GM12873 (cell line): ENCODE data around the gene OR13J1.

ENCODE experiments used
- TF ChIP-seq, protein P1 (sequence below): IDR thresholded peaks from 2 replicates; pipeline ENCODE4 v1.5.1; 2012; ENCODE audit warnings: low read depth, mild to moderate bottlenecking, moderate library complexity, low read length, control low read depth; ENCODE audit not compliant: insufficient read depth; ENCODE audit errors: missing control alignments

Gene OR13J1

DNA sequence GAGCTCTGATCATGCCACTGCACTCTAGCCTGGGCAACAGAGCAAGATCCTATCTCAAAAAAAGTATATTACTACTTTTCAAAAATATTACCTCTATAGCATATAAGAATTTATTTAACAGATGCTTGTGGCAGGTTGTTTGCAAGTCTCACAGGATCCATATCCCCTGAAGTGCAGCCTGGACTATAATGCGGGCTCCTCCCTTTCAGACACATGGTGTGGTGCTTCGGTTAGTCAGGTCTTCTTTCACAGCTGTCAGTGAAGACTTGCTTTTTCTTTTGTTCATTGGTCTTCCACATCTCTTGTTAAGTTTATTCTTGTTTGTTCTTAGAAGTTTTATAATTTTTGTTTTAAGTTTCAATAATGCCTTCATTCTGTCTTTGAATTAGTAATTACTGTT is 26.4 kb upstream of the OR13J1 start:
- TF ChIP-seq, protein P1, sequence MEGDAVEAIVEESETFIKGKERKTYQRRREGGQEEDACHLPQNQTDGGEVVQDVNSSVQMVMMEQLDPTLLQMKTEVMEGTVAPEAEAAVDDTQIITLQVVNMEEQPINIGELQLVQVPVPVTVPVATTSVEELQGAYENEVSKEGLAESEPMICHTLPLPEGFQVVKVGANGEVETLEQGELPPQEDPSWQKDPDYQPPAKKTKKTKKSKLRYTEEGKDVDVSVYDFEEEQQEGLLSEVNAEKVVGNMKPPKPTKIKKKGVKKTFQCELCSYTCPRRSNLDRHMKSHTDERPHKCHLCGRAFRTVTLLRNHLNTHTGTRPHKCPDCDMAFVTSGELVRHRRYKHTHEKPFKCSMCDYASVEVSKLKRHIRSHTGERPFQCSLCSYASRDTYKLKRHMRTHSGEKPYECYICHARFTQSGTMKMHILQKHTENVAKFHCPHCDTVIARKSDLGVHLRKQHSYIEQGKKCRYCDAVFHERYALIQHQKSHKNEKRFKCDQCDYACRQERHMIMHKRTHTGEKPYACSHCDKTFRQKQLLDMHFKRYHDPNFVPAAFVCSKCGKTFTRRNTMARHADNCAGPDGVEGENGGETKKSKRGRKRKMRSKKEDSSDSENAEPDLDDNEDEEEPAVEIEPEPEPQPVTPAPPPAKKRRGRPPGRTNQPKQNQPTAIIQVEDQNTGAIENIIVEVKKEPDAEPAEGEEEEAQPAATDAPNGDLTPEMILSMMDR = no peak

DNA sequence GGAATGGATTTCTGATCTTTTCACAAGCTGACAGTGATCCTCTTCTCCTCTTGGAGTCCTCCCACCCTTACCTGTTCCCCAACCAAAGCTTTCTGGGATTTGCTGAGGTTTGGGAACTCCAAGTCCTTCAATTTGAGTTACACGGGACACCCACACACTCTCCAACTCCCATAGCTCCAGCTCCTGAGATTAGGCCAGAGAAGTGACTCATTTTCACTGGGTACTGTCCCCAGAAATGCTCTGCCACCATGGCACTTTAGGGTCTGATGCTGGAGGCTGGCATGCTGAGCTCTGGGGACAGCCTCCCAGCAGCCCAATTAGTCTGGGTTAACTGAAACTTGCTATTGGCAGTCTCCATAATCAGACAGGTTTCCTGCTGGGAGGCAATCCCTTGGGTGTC is 21.9 kb upstream of the OR13J1 start:
- TF ChIP-seq, protein P1 = no peak

DNA sequence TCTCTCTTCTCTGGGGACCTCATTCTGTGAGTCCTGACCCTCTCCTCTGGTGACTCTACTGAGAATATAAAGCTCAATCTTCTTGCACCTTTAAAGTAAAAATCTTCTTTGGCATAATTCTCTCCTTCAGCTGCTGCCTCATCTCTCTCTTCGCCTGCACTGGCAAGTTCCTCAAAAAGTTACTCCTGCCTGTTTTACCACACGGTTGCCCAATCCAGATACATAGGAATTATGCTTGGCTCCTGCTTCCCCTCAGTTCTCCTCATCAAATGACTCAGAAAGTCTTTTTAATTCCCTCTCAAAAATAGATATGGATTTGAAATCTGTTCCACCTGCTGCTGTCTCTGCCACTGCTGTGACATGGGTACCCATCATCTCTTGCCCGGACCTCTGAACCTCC is 21.4 kb upstream of the OR13J1 start:
- TF ChIP-seq, protein P1 = no peak

DNA sequence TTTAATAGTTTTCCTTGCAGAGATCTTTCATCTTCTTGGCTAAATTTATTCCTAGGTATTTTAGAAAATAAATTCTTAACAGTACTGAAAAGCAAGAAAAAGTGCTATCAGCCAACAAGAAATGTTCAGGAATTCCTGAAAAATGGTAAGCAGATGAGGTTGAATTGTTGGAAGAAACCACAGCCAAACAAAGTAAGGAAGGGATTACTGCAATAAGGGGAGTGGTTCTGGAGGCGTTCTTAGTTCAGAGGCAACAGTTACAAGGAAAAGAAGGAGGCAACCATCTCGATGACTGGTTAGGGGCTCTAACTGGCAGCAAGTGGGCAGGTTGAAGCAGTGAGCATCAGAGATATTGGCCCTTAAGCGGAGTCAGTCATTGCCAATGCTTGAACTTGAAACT is 12.8 kb upstream of the OR13J1 start:
- TF ChIP-seq, protein P1 = no peak

DNA sequence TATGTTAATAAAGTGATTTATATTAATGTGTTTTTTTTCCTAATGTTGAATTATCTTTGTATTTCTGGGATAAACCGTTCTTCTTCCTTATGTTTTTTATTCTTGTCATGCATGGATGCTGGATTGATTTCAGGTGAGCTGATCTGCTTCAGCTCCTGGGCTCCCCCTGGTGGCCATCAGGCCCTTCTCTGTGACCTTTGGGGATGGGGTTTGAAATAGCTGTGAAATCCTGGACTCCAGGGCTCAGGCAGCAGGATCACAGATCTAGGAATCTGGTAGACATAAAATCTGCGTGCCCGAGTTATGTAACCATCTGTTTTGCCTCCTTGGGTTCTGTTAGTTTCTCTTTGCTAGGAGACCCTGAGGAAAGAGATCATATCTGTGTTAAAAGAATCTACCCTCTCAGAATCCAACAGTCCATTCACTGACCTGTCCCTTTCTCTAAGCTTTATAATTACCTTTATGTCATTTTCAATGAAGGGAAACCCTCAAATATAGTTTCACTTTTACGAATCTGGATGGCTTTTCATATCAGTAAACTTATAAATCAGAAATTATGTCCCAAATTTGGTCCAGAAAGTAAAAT is 12.2 kb upstream of the OR13J1 start:
- TF ChIP-seq, protein P1 = peak; percentile 93

DNA sequence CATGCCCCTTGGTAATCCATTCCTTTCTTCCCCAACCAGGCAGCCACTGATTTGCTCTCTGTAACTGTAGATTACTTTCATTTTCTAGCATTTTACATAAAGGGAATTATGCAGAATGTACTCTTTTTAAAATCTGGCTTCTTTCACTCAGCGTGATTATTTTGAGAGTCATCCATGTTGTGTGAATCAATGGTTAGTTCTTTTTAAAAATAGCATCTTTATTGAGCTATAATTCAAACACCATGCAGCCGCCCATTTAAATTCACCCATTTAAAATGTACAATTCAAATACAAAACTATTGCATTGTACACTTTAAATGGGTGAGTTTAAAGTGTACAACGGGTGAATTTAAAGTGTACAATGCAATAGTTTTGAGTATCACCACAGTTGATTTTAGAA is 2.3 kb upstream of the OR13J1 start:
- TF ChIP-seq, protein P1 = no peak

DNA sequence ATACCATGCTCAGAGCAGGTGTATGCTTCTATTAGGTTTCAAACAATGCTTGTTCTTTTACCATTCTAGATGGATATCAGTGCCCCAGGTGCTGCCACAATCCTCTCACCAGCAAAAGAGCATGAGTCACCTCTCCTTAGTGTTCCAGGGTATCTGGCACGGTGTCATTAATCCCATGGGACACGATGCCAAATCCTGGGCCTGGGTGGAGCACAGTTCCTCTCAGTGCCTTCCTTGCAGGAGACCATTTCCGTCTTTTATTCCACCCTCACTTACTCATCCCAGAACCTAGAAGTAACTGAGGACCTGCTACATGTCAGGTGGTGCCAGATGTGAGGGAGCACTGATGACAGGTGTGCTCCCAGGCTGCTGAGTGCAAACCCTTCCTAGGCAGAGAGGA is 1.3 kb upstream of the OR13J1 start:
- TF ChIP-seq, protein P1 = no peak
